Activated T-helper 1 cell treated with anti-CD3 and anti-CD28 coated beads, Interleukin-12 subunit alpha, Interleukin-12 subunit beta, Interleukin-2, Interleukin-4 antibody, amounts not matched to agents 30 ng/mL and 10 ng/mL and 1 ng/mL, durations not matched to agents 14 hours and 24 hours and 36 hours (primary cell): ENCODE measurements around the gene ABCA2. TPM values are rescaled to one million over a fixed set of nuclear protein-coding genes. Genes with fewer than 3 reads are reported as not detected.

Experiments
- DNase-seq: peaks from one replicate; pipeline ENCODE4 v3.0.0; 2021; ENCODE audit warnings: low spot score
- H3K27ac Mint-ChIP-seq: one replicate; pipeline ENCODE4 v1.8.0; 2021; ENCODE audit warnings: mild to moderate bottlenecking, mixed read lengths
- H3K27me3 Mint-ChIP-seq: one replicate; pipeline ENCODE4 v1.8.0; 2022; ENCODE audit warnings: mild to moderate bottlenecking, moderate library complexity, mixed read lengths; ENCODE audit not compliant: insufficient read depth
- H3K36me3 Mint-ChIP-seq: one replicate; pipeline ENCODE4 v1.8.0; 2021; ENCODE audit warnings: low read depth, mixed read lengths
- H3K4me1 Mint-ChIP-seq: one replicate; pipeline ENCODE4 v1.8.0; 2021; ENCODE audit warnings: low read depth, mixed read lengths
- H3K4me3 Mint-ChIP-seq: one replicate; pipeline ENCODE4 v1.8.0; 2021; ENCODE audit warnings: mild to moderate bottlenecking, moderate library complexity, mixed read lengths
- H3K9me3 Mint-ChIP-seq: one replicate; pipeline ENCODE4 v1.8.0; 2021; ENCODE audit warnings: mixed read lengths
- intact Hi-C: fragments of 100-400 bp; cut with micrococcal nuclease; formaldehyde crosslinking; loops from one replicate; pipeline ENCODE4 v1.15.1; 2024
- total RNA-seq: library from RNA; stranded (reverse); gene quantifications from 2 replicates; pipeline ENCODE4 v1.2.3, GENCODE V29; 2022

Gene ABCA2
- total RNA-seq, 1 donor from 2014 or later: 25.7 TPM

DNA sequence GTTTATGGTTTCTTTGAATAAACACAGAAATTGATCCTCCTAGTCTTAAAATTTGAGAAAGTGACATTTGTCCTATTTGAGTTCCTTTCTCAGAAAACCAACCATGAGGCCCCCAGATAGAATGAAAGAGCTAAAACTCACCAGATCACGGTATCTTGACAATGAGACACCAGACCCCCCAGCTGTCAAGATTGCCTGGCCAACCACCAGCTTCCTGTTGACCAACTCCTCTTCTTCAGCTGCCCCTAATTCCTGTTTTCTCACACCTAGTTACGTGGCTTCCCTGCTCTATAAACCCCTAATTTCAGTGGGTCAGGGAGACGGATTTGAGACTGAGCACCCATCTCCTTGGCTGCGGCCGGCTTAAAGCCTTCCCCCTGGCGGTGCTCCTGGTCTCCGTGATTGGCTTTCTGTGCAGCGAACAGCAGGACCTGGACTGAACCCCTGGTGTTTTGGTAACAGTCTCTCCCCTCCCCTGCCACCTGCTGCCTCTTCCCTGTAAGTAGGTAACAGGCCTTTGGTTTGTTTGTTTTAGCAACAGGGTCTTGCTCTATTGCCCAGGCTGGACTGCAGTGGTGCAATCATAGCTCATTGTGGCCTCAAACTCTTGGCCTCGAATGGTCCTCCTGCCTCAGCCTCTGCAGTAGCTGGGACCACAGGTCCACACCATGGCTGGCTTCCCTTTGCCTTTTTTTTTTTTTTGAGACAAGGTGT lies 30.6 kb upstream of the ABCA2 start:
- Mint-ChIP-seq H3K4me1 (no peaks in the 10 kb centered on the region), H3K27me3 (peaks cover 11% of the 10 kb centered on the region), H3K27ac (no peak overlapping the region), H3K9me3 (no peaks in the 10 kb centered on the region), H3K36me3 (no peaks in the 10 kb centered on the region), H3K4me3 (no peak overlapping the region)
- no peak for DNase-seq
- intact Hi-C loops: no loop called here

DNA sequence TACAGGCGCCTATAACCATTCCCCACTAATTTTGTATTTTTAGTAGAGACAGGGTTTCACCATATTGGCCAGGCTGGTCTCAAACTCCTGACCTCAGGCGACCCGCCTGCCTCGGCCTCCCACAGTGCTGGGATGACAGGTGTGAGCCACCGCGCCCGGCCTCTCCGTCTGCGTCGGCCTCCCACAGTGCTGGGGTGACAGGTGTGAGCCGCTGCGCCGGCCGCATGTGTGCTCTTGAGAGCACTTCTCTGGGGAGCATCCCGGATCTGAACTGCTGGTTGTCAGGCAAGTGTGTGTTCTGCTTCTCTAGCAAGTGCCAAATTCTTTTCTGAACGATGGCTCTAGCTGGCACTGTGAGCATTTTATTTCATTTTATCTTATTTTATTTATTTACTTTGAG lies 29.5 kb upstream of the ABCA2 start:
- no peaks in the 10 kb centered on the region for H3K4me1 Mint-ChIP-seq
- H3K27ac Mint-ChIP-seq: no peak overlapping the region
- intact Hi-C loops: no loop called here
- no peaks in the 10 kb centered on the region for H3K9me3 Mint-ChIP-seq
- H3K36me3 Mint-ChIP-seq: no peaks in the 10 kb centered on the region
- peaks cover 11% of the 10 kb centered on the region for H3K27me3 Mint-ChIP-seq
- no peak for DNase-seq
- no peak overlapping the region for H3K4me3 Mint-ChIP-seq

DNA sequence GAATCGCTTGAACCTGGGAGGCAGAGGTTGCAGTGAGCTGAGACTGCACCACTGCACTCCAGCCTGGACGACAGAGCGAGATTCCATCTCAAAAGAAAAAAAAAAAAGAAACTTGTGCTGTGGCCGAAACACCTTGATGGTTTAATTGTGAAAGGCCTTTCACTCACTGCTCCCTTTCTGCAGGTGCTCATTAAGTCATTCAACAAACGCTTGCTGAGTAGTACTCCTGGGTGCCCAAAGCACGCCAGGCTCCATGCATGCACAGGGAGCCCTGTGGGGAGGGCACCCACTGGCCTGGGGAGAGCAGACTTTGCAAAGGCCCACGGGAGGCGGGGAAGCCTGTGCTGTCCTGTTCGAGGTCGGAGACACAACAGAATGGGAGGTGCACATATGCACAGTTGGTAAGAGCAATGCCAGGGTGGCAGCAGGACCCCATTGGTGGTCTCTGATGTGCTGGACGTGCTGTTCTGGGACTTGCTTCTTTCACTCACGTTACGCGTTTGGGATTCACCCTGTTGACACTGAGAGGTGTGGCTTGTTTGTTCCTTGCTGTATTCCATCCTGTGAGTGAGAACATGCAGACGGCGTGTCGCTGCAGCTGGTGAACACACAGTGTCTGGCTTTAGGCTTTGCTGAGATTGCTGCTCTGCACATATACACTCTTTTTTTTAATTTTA lies 28.8 kb upstream of the ABCA2 start:
- no peak for DNase-seq
- Mint-ChIP-seq H3K36me3 (no peaks in the 10 kb centered on the region), H3K4me1 (no peaks in the 10 kb centered on the region), H3K9me3 (no peaks in the 10 kb centered on the region), H3K4me3 (no peak overlapping the region), H3K27me3 (peaks cover 15% of the 10 kb centered on the region), H3K27ac (no peak overlapping the region)
- intact Hi-C loops: no loop called here

DNA sequence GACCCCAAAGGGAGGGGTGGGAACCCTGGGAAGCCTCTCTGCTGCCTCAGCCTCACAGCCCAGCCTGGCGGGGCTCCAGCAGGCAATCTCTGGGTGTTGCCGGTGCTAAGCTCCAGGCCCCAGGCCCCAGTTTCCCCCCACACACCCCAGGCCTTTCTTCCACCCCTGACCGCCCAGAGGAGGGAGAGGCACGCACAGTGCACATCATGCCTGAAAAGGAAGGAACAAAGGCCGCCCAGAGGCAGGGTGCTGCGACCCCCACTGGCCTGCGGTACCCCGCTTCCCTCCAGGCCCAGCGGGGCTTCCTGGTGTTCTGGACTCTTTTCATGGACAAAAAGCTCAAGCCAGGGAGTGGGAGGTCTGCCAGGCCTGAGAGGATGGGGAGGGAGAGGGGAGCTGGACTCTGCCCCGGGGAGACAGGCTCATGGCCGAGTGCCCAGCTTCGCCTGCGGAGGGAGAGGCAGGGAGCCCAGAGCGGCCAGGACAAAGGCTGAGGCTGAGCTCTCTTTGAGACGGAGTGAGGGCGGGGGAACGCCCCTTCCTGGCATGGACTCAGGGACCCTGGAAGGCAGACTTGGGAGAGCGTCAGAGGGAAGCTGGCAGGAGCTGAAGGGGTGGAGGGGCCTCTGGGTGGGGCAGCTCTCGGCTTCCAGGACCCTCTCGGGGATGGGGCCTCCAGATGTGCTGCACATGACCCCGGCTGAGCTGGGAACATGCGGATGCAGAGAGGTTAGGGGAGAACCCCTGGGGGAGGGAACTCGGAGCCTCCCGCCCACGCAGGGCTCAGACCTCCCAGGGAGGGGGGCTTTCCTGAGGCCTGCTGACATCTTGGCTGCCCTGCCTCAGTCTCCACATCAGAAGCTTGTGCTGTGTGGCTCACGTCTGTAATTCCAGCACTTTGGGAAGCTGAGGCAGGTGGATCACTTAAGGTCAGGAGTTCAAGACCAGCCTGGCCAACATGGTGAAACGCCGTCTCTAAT lies 27.6 kb upstream of the ABCA2 start:
- H3K4me3 Mint-ChIP-seq: no peak overlapping the region
- H3K36me3 Mint-ChIP-seq: no peaks in the 10 kb centered on the region
- intact Hi-C loops: no loop called here
- DNase-seq: no peak
- no peak overlapping the region for H3K27ac Mint-ChIP-seq
- no peaks in the 10 kb centered on the region for H3K9me3 Mint-ChIP-seq
- H3K4me1 Mint-ChIP-seq: no peaks in the 10 kb centered on the region
- H3K27me3 Mint-ChIP-seq: peaks cover 21% of the 10 kb centered on the region

DNA sequence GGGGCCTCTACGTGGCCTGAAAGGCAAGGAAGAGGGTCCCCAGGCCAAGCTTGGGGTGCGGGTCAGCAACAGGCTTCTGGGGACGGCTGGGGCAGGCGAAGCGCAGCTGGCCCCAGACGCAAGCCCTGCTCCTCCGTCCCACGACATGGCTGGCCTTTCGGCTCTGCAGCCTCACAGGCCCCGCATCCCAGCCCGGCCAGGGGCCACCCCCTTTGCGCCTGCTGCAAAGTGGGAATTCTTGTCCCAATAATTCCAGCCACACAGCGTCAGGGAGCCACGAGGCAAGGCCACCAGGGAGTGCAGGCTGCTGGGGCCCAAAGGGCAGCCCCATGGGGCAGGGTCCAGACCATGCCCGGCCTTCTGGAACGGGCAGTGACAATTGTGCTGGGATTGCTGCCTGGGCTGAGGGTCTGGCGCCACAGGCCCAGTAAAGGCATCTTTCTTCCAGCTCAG lies 26.9 kb upstream of the ABCA2 start:
- H3K27me3 Mint-ChIP-seq: peaks cover 25% of the 10 kb centered on the region
- no peak overlapping the region for H3K27ac Mint-ChIP-seq
- no peak overlapping the region for H3K4me3 Mint-ChIP-seq
- no peak for DNase-seq
- no peaks in the 10 kb centered on the region for H3K9me3 Mint-ChIP-seq
- intact Hi-C loops: no loop called here
- no peaks in the 10 kb centered on the region for H3K36me3 Mint-ChIP-seq
- no peaks in the 10 kb centered on the region for H3K4me1 Mint-ChIP-seq

DNA sequence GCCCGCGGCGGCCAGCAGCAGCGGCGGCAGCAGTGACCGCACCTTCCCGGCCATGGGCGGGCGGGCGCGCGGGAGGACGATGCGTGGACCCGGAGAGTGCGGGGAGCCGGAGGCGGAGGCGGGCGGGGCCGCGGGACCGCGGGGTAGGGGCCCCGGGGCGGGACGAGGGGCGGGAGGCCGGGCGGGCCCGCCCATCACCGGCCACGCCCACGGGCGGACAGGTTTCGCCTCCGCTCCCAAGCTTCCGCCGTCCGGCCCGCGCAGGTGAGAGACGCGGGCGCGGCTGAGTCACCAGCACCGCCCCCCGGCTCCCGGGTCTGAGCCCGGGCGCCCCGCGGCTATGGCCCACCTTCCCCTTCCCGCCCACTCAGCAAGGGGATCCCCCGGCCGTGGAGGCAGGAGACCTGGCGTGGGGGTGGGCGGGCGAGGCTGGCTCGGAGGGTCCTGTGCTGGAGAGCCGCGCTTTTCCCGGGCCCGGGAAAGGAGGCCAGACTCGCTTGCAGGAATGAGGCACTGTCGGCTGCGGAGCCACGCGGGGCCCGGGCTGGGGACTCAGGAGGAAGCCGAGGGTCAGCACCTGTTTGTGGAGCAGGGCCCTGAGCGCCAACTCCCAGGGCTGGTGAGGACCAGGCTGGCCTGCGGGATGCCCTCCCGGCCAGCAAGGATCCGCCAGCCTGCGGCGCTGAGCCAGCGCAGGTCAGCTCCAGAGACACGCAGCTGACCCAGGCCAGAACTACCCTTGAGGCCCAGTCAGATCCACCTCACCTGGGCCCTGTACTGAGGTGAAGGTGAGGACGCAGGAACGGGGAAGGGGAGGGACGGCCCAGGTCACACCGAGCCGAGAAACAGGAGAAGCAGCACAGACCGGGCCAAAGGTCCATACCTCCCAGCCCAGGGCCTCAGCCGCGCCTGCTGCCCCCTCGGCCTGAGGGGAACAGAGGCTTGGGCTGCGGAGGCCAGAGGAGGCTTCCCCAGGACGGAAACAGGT lies 26.2 kb upstream of the ABCA2 start, which contains the start of gene ENTPD2:
Gene ENTPD2 (minus strand): TSS at position 118 of the 988 bp plus-strand sequence. CDS start 64 bp downstream, at position 54.
- Mint-ChIP-seq H3K4me1 (no peaks in the 10 kb centered on the region), H3K27ac (no peak within 1 kb of the TSS), H3K4me3 (no peak within 1 kb of the TSS), H3K9me3 (no peaks in the 10 kb centered on the region), H3K27me3 (peaks cover 31% of the 10 kb centered on the region), H3K36me3 (no peaks in the 10 kb centered on the region)
- peak; percentile 28 for DNase-seq
- intact Hi-C loops: loop anchor here (1.0 kb wide), 1 partner anchor 10 kb away; no protein-coding TSS in a partner anchor

DNA sequence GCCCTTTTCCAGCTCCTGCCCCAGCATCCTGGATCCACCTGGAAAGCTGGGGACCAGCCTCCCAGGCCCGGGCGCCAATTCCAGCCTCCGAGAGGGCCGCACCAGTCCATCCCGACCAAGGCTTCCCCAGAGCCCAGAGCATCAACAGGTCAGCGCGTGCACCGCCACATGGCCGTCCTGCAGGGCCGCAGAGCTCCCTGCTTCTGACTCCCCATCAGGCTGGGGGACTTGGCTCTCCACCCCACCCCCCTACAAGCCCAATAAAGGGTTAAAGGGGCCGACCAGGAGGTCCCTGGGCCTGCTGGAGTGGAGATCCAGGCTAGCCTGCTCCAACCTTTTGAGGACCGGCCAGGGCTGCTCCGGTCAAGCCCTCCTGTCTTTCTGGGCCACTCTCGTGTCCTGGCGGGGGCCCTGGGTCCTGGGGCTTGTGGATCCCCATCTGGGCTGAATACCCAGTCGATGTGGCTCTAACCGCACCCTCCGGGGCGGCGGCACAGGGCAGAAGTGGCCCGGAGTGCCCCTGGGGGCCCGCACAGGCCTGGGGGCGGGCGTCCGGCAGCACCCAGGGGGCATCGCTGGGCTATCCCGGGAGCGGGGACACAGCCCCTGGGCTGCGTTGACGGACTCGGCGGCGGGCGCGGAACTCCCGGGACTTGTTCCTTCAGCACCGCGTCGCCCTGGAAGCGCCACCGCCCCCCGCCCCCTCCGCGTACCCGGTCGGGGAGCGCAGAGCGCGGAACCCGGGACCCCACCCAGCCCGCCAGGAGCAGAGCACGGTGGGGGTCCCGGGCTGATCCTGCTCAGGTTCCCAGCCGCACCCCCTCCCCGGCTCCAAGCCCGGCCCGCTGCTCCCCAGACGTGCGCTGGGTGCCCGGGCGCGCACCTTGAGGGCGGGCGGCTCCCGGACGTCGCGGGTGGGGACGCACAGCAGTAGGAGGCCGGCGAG lies 25.2 kb upstream of the ABCA2 start:
- intact Hi-C loops: loop anchor here (1.0 kb wide), 1 partner anchor 11 kb away; no protein-coding TSS in a partner anchor
- Mint-ChIP-seq H3K4me3 (no peak overlapping the region), H3K27me3 (peaks cover 27% of the 10 kb centered on the region), H3K27ac (no peak overlapping the region), H3K36me3 (no peaks in the 10 kb centered on the region), H3K4me1 (no peaks in the 10 kb centered on the region), H3K9me3 (no peaks in the 10 kb centered on the region)
- no peak for DNase-seq

DNA sequence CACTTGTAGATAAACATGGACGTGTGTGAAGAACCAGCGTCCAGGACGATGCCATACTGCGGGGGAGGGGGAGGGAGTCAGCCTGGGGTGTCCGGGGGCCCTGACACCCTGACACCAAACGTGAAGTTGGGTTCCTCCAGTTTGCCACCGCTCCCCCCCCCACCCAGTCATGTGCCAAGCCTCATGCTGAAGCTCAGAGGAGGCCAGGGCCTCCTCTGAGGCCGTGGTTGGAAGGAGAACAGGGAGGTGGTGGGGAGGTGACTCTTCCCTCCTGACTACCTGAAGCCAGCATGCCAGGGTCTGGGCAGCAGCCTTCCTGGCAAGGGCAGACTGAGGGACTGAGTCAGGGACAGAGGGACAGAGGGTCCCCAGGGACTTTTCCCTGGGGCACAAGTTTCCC lies 24.3 kb upstream of the ABCA2 start:
- no peak for DNase-seq
- H3K9me3 Mint-ChIP-seq: no peaks in the 10 kb centered on the region
- no peaks in the 10 kb centered on the region for H3K4me1 Mint-ChIP-seq
- H3K4me3 Mint-ChIP-seq: no peak overlapping the region
- intact Hi-C loops: no loop called here
- H3K27ac Mint-ChIP-seq: no peak overlapping the region
- H3K36me3 Mint-ChIP-seq: no peaks in the 10 kb centered on the region
- peaks cover 35% of the 10 kb centered on the region for H3K27me3 Mint-ChIP-seq

DNA sequence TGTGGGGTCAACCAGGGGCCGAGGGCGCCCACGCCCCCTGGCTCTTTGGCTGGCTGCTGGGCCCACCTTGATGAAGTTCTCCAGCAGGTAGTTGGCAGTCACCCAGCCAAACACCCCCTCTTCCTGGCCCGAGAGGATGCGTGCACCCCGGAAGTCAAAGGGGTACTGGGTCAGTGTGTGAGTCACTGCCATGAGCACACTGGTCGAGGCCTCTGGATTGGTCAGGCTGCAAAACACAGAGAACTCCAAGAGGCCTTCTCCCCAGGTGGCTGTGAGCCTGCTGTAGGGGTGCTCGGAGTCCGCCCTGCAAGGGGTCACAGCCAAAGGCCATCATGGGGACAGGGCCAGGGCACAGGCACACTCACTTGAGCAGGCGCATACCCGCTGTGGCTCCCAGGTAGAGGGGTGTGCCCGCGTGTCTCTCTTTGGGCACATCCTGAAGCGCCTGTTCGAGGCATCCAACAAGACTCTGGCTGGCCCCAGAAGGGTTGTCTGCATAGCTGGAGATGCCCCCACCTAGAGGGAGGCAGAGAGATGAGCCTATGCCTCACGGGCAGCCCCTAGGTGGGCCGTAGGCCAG lies 23.2 kb upstream of the ABCA2 start:
- Mint-ChIP-seq H3K4me1 (no peaks in the 10 kb centered on the region), H3K36me3 (no peaks in the 10 kb centered on the region), H3K9me3 (no peaks in the 10 kb centered on the region), H3K27ac (no peak overlapping the region), H3K27me3 (peaks cover 40% of the 10 kb centered on the region), H3K4me3 (no peak overlapping the region)
- no peak for DNase-seq
- intact Hi-C loops: no loop called here

DNA sequence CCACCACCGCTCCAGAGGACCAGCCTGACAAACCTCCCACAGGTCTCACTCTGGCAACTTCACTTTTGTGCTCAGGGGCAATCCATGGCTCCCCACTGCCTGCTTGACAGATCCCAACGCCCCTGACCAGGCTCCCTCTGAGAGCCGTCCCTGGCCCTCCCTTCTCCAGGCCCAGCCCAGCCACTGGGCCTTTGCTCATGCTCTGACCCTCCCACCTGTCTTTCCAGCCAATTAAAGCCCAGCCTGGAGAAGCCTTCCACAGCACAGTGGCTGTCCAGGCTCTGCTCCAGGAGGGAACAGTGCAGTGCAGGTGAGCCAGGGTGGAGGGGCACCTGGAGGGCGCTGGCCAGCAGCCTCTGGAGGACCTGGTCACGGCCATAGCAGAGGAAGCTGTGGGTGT lies 22.5 kb upstream of the ABCA2 start:
- Mint-ChIP-seq H3K27me3 (peaks cover 39% of the 10 kb centered on the region), H3K4me1 (no peaks in the 10 kb centered on the region), H3K27ac (no peak overlapping the region), H3K4me3 (no peak overlapping the region), H3K36me3 (no peaks in the 10 kb centered on the region), H3K9me3 (no peaks in the 10 kb centered on the region)
- no peak for DNase-seq
- intact Hi-C loops: no loop called here
